Omental fat pad (tissue), 4 donors: ENCODE measurements around the gene CAND1. TPM values are rescaled to one million over a fixed set of nuclear protein-coding genes. Genes with fewer than 3 reads are reported as not detected.

Experiments
- ATAC-seq: fragments of 150-250 bp; one replicate; pipeline ENCODE4 v1.9.1; 2016; ENCODE audit warnings: mild to moderate bottlenecking, moderate library complexity; ENCODE audit not compliant: low FRiP score
- DNase-seq: peaks from one replicate; pipeline ENCODE4 v3.0.0-alpha.2; 2019; ENCODE audit warnings: low spot score
- total RNA-seq, 4 donors: library from RNA; depleted of rRNA; stranded (reverse); fragments of >200 nt; gene quantifications; one replicate each; pipeline ENCODE4 v1.1.0, GENCODE V29; 2016
- TF ChIP-seq, protein P1 (sequence below), 3 donors: fragments of 450-650 bp; IDR thresholded peaks; one replicate each; pipeline ENCODE4 v1.5.1; 2016 to 2017; ENCODE audit warnings: antibody characterized with exemption in 3 of 3, mild to moderate bottlenecking in 3 of 3, moderate library complexity in 2 of 3

CAND1 gene
- total RNA-seq, 4 donors from 2014 or later, result 48.1 to 81.7 (median 57.3) TPM

DNA sequence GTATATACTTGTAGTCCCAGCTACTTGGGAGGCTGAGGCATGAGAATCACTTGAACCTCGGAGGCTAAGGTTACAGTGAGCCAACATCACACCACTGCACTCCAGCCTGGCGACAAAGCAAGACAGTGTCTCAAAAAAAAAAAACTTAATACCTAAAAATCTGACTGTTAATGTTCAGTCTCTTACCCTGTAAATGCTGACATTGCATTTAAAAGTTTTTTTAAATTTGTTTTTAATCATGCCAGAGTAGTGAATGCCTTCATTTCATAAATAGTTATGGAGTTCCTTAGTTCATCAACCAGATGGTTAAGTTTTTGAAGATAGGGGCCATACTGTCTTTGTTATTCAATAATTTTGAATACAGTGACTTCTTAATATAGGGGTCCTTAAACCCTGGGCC lies 21.2 kb downstream of the CAND1 start:
- TF ChIP-seq, protein P1, sequence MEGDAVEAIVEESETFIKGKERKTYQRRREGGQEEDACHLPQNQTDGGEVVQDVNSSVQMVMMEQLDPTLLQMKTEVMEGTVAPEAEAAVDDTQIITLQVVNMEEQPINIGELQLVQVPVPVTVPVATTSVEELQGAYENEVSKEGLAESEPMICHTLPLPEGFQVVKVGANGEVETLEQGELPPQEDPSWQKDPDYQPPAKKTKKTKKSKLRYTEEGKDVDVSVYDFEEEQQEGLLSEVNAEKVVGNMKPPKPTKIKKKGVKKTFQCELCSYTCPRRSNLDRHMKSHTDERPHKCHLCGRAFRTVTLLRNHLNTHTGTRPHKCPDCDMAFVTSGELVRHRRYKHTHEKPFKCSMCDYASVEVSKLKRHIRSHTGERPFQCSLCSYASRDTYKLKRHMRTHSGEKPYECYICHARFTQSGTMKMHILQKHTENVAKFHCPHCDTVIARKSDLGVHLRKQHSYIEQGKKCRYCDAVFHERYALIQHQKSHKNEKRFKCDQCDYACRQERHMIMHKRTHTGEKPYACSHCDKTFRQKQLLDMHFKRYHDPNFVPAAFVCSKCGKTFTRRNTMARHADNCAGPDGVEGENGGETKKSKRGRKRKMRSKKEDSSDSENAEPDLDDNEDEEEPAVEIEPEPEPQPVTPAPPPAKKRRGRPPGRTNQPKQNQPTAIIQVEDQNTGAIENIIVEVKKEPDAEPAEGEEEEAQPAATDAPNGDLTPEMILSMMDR (IDR thresholded peaks at IDR 0.05), result no peak
- no peak for DNase-seq
- ATAC-seq, result no peak

DNA sequence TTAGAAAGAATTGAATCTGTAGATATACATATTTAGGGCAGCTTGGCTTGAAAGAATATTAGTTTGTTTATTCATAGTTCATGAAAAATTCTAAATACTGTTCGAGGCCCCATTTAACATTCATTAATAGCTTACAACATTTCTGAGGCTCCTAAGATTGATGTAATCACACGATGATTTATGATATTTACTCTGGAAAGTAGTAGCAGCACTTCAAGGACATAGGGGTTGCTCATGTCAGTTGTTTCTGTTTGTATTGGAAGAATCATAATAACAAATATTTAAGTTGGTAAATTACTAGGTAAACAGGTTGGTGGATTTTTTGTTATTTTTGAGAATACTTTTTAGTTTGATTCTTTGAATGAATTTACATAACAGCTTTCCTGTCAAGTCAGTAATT lies 30.4 kb downstream of the CAND1 start:
- no peak for DNase-seq
- ATAC-seq, result no peak
- TF ChIP-seq, protein P1 (IDR thresholded peaks at IDR 0.05), result no peak

DNA sequence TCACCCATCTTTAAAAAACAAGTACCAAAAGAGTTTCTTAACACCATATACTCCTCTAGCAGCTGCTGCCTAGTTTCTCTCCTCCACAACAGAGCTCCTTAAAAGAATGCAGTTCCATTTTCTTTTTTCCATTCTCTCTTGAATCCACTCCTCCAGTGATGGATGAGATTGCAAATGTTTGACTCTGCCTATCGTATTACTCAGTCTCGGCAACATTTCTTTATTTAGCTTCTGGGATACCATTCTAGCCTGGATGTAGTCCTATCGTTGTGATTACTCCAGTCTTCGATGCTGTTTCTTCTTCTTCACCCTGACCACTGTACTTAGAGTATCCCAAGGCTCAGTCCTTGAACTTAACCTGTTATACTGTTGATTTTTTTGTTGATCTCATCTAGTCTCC lies 30.8 kb downstream of the CAND1 start:
- TF ChIP-seq, protein P1 (IDR thresholded peaks at IDR 0.05), result no peak
- DNase-seq (no peak), ATAC-seq (no peak)

DNA sequence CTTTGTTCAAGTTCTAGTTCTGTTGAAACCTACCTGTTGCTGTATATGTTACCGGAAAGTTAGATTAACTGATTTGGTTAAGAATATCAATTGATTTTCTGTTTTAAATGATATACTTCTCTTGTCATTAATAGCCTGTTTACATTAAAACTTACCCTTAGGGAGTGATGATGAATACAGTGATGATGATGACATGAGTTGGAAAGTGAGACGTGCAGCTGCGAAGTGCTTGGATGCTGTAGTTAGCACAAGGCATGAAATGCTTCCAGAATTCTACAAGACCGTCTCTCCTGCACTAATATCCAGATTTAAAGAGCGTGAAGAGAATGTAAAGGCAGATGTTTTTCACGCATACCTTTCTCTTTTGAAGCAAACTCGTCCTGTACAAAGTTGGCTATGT lies 33.0 kb downstream of the CAND1 start:
- TF ChIP-seq, protein P1 (IDR thresholded peaks at IDR 0.05), result no peak
- DNase-seq (no peak), ATAC-seq (no peak)

DNA sequence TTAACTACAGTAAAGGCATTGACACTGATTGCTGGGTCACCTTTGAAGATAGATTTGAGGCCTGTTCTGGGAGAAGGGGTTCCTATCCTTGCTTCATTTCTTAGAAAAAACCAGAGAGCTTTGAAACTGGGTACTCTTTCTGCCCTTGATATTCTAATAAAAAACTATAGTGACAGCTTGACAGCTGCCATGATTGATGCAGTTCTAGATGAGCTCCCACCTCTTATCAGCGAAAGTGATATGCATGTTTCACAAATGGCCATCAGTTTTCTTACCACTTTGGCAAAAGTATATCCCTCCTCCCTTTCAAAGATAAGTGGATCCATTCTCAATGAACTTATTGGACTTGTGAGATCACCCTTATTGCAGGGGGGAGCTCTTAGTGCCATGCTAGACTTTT lies 36.4 kb downstream of the CAND1 start:
- ATAC-seq, result no peak
- no peak for DNase-seq
- TF ChIP-seq, protein P1 (IDR thresholded peaks at IDR 0.05), result no peak

DNA sequence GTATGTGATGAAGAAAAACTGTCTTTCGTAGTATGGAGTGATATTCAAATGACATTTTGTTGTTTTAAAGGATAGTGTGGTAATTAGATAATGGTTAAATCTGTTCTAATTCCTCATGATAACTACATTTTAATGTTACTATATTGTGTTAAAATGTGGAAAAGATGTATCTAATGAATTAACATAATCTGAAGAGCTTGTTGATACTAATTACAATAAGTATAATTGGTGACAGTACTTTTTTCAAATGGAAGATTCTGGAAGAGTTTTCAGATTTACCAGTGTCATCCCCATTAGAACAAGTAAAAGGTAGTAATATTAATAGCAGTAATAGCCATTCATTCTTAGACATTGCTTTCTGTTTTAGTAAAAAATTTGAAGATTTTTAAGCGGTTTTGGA lies 37.6 kb downstream of the CAND1 start:
- TF ChIP-seq, protein P1 (IDR thresholded peaks at IDR 0.05), result no peak
- ATAC-seq (no peak), DNase-seq (no peak)

DNA sequence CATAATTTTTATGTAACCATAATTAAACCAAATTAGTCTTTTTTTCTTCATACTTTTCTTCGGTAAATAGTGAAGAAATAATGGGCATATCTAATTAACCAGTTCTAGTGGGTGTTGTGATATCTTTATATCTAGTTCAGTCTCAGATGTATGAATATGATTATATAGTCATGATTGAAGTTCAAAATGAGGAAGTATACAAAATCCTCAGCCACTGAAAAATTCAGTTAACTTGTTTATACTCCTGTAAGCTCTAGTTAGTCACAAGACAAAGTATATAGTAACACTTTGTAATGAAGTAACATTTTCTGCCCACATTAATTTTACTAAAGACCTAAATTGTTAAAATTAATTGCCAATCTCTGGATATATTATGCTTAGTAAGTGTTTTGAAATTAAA lies 46.5 kb downstream of the CAND1 start:
- DNase-seq (no peak), ATAC-seq (no peak)
- TF ChIP-seq, protein P1 (IDR thresholded peaks at IDR 0.05), result no peak
